Measurements from ENCODE around the gene DYTN.

Gene DYTN

DNA sequence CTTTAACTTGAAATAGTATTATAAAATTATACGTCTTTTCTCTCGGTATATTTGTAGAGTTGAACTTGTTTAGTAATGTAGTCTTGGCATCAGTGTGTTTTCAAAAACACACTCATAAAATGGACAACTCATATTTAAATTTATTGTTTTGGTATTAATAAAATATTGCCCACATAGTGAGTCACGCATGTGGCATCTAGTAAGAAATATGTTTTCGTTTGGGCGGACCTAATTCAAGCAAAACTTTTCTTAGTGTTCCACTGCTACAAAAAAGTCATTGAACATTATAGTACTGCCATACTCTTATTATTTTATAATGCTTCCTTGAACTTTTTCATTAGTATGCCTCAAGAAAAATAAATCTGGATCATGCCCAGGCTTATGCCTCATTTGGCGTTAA lies 107.0 kb downstream of the DYTN start:
- no peak for DNase-seq

DNA sequence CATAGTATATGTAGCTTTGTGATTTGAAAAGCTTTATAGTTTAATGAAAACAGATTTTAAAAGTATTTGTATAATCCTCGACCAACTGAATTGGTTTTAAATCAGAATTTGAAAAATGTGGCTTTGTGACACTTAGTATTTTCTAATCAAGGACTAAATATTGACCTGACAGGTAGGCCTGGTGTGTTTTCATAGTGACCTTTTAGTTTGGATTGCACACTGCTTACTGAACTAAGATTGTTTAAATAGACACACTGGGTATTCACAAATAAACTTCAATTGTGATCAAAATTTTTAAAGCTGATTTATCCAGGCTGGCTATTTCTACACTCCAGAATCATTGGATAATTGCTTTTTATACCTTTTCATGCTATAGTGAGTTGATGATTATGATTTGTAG lies 107.7 kb downstream of the DYTN start:
- DNase-seq = no peak

DNA sequence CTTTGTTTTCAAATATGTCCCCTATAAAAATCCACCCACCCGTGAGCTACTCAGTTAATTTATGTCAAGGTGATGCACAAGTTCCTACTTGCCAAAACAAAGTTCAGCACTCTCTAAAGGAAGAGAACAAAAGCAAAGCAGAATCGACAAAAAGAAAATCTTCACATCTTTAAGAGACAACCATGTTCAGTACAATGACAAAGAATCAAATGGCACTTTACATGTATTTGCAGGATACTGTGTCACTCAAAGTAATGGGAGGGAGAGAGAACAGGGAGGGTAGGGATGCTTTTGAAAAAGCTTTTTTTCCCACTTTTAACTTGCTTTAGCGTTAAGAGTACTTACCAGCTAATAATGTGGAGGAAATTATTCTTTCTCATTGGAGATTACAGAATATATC lies 115.0 kb downstream of the DYTN start:
- DNase-seq = no peak
